Urinary bladder (tissue), 4 donors: ENCODE results near the gene CDK5R1. TPM values are rescaled to one million over a fixed set of nuclear protein-coding genes. Genes with fewer than 3 reads are reported as not detected.

Experiments
- DNase-seq: peaks from one replicate; pipeline ENCODE4 v3.0.0-alpha.2; 2015; ENCODE audit errors: extremely low spot score
- H3K27ac ChIP-seq: one replicate; pipeline ENCODE4 v1.5.1; 2013; ENCODE audit warnings: low read depth, mild to moderate bottlenecking, moderate library complexity
- H3K36me3 ChIP-seq: one replicate; pipeline ENCODE4 v1.6.1; 2013; ENCODE audit warnings: mild to moderate bottlenecking, moderate library complexity; ENCODE audit not compliant: insufficient read depth
- H3K4me1 ChIP-seq: one replicate; pipeline ENCODE4 v1.6.1; 2013; ENCODE audit warnings: mild to moderate bottlenecking, moderate library complexity; ENCODE audit not compliant: insufficient read depth
- H3K4me3 ChIP-seq: one replicate; pipeline ENCODE4 v1.5.1; 2013; ENCODE audit warnings: low read depth, low read length
- WGBS: extraction: QIAGEN DNeasy Blood & Tissue Kit; methylation state at CpG from one replicate; pipeline ENCODE4 v1.1.7; 2013; 5-methylcytosine and 5-hydroxymethylcytosine counted together
- polyA plus RNA-seq: library from polyadenylated mRNA; stranded (reverse); fragments of 200-250 nt; gene quantifications from one replicate; pipeline ENCODE4 v1.2.3, GENCODE V29; 2013
- total RNA-seq: library from RNA; depleted of rRNA; stranded (reverse); fragments of >200 nt; gene quantifications from one replicate; pipeline ENCODE4 v1.2.3, GENCODE V29; 2014
- donor health status: healthy with polysubstance abuse.
- donor health status: healthy.

CDK5R1 gene
- total and polyA plus RNA-seq, 2 donors: 0.60 to 1.5 TPM

- no peak for DNase-seq
- Histone ChIP-seq H3K4me3 (no peak overlapping the region), H3K27ac (no peak overlapping the region), H3K4me1 (no peaks in the 10 kb centered on the region), H3K36me3 (no peaks in the 10 kb centered on the region)
- 81% methylated on average over 4 of the region's 4 CpGs for WGBS
These were observed 5.4 kb downstream of the CDK5R1 start for GRCh38 chr17:32492264-32492589.

GRCh38 chr17:32492648-32493289 is 6.0 kb downstream of the CDK5R1 start:
- WGBS: 93% methylated on average over 7 of the region's 7 CpGs
- Histone ChIP-seq H3K4me3 (no peak overlapping the region), H3K4me1 (no peaks in the 10 kb centered on the region), H3K36me3 (no peaks in the 10 kb centered on the region), H3K27ac (no peak overlapping the region)
- no peak for DNase-seq

GRCh38 chr17:32493571-32493970 is 6.8 kb downstream of the CDK5R1 start:
- H3K4me3 ChIP-seq: no peak overlapping the region
- DNase-seq: no peak
- 85% methylated on average over 15 of the region's 15 CpGs for WGBS
- H3K27ac ChIP-seq: no peak overlapping the region
- no peaks in the 10 kb centered on the region for H3K4me1 ChIP-seq
- no peaks in the 10 kb centered on the region for H3K36me3 ChIP-seq

- H3K4me3 ChIP-seq: no peak overlapping the region
- no peak overlapping the region for H3K27ac ChIP-seq
- no peaks in the 10 kb centered on the region for H3K4me1 ChIP-seq
- DNase-seq: no peak
- 93% methylated on average over 11 of the region's 11 CpGs for WGBS
- no peaks in the 10 kb centered on the region for H3K36me3 ChIP-seq
These were observed 7.3 kb downstream of the CDK5R1 start for GRCh38 chr17:32493976-32494513.

- no peak overlapping the region for H3K4me3 ChIP-seq
- no peaks in the 10 kb centered on the region for H3K36me3 ChIP-seq
- no peaks in the 10 kb centered on the region for H3K4me1 ChIP-seq
- DNase-seq: no peak
- no peak overlapping the region for H3K27ac ChIP-seq
- WGBS: 85% methylated on average over 34 of the region's 34 CpGs
These were observed 8.0 kb downstream of the CDK5R1 start for GRCh38 chr17:32494621-32495358.

- Histone ChIP-seq H3K27ac (no peak overlapping the region), H3K4me3 (no peak overlapping the region), H3K4me1 (no peaks in the 10 kb centered on the region), H3K36me3 (no peaks in the 10 kb centered on the region)
- WGBS: 41% methylated on average over 45 of the region's 45 CpGs
- DNase-seq: no peak
These were observed 8.8 kb downstream of the CDK5R1 start for GRCh38 chr17:32495359-32496231.

- 89% methylated on average over 16 of the region's 16 CpGs for WGBS
- H3K36me3 ChIP-seq: no peaks in the 10 kb centered on the region
- no peak overlapping the region for H3K27ac ChIP-seq
- DNase-seq: no peak
- no peak overlapping the region for H3K4me3 ChIP-seq
- H3K4me1 ChIP-seq: no peaks in the 10 kb centered on the region
These were observed 9.7 kb downstream of the CDK5R1 start for GRCh38 chr17:32496395-32497073.

- WGBS: 80% methylated on average over 18 of the region's 18 CpGs
These were observed 10.8 kb downstream of the CDK5R1 start for GRCh38 chr17:32497431-32498205.

GRCh38 chr17:32498391-32498790 is 11.6 kb downstream of the CDK5R1 start:
- H3K4me3 ChIP-seq: no peak overlapping the region
- H3K4me1 ChIP-seq: no peaks in the 10 kb centered on the region
- 64% methylated on average over 9 of the region's 9 CpGs for WGBS
- H3K27ac ChIP-seq: no peak overlapping the region
- no peak for DNase-seq
- no peaks in the 10 kb centered on the region for H3K36me3 ChIP-seq

More at GRCh38 chr17:32497431-32498205, 10.8 kb downstream of the CDK5R1 start:
- no peak overlapping the region for H3K27ac ChIP-seq
- H3K4me1 ChIP-seq: no peaks in the 10 kb centered on the region
- H3K36me3 ChIP-seq: no peaks in the 10 kb centered on the region
- DNase-seq: no peak
- H3K4me3 ChIP-seq: no peak overlapping the region

- no peak overlapping the region for H3K4me3 ChIP-seq
- H3K4me1 ChIP-seq: peaks cover 1% of the 10 kb centered on the region
- 95% methylated on average over 3 of the region's 3 CpGs for WGBS
- H3K36me3 ChIP-seq: no peaks in the 10 kb centered on the region
- no peak overlapping the region for H3K27ac ChIP-seq
- DNase-seq: no peak
These were observed 15.2 kb downstream of the CDK5R1 start for GRCh38 chr17:32502013-32502412.

- no peak for DNase-seq
- no peak overlapping the region for H3K27ac ChIP-seq
- no peak overlapping the region for H3K4me3 ChIP-seq
- H3K4me1 ChIP-seq: peaks cover 1% of the 10 kb centered on the region
- no peaks in the 10 kb centered on the region for H3K36me3 ChIP-seq
- WGBS: 66% methylated on average over 10 of the region's 10 CpGs
These were observed 15.9 kb downstream of the CDK5R1 start for GRCh38 chr17:32502710-32503109.

- no peak overlapping the region for H3K4me3 ChIP-seq
- no peak for DNase-seq
- peak overlapping the region; percentile 43 for H3K27ac ChIP-seq
- H3K4me1 ChIP-seq: peaks cover 1% of the 10 kb centered on the region
- H3K36me3 ChIP-seq: no peaks in the 10 kb centered on the region
- whole genome bisulfite sequencing: 59% methylated on average over 7 of the region's 7 CpGs
These were observed 16.7 kb downstream of the CDK5R1 start for GRCh38 chr17:32503251-32504165.
